K562 (cell line): ENCODE data around the gene CCDC13.

Experiments used
- CHD1 ChIP-seq: fragments of 200-600 bp; sonication (generic); IDR thresholded peaks from one replicate; pipeline ENCODE4 v1.6.1; 2012; ENCODE audit warnings: mild to moderate bottlenecking, moderate library complexity, low read length, inconsistent platforms
- CTCF ChIP-seq, 3 experiments: IDR thresholded peaks in 2 of 3; conservative IDR thresholded peaks in 1 of 3; 2 replicates each; pipeline ENCODE4 v1.5.1; 2011 to 2012; ENCODE audit warnings: low read length in 3 of 3, mild to moderate bottlenecking in 3 of 3, control low read depth in 2 of 3, improper control_type of control experiment in 1 of 3, inconsistent platforms in 1 of 3, low read depth in 1 of 3, mixed read lengths in 1 of 3, moderate library complexity in 1 of 3; ENCODE audit not compliant: insufficient read depth in 2 of 3
- ELF1 ChIP-seq: fragments of 200-800 bp; sonication (Bioruptor generic); IDR thresholded peaks from 2 replicates; pipeline ENCODE4 v1.6.1; 2016; ENCODE audit warnings: missing genetic modification characterization, missing compliant biosample characterization
- MBD1 ChIP-seq: fragments of 250-450 bp; sonication (Bioruptor Pico); IDR thresholded peaks from 2 replicates; pipeline ENCODE4 v1.8.0; 2022; ENCODE audit warnings: inconsistent platforms
- NR3C1 ChIP-seq: sonication (generic); formaldehyde crosslinking; IDR thresholded peaks from 2 replicates; pipeline ENCODE4 v1.8.1; 2022; ENCODE audit warnings: missing genetic modification reagents
- POLR2A ChIP-seq: fragments of 450-650 bp; conservative IDR thresholded peaks from 2 replicates; pipeline ENCODE4 v1.6.1; 2016
- RFX5 ChIP-seq: IDR thresholded peaks from 2 replicates; pipeline ENCODE4 v1.6.1; 2011; ENCODE audit warnings: low read depth, mild to moderate bottlenecking, improper control_type of control experiment, low read length
- U2AF1 ChIP-seq: fragments of 200-400 bp; formaldehyde crosslinking; optimal IDR thresholded peaks from 2 replicates; pipeline ENCODE3; 2017; ENCODE audit warnings: mild to moderate bottlenecking, low read depth, low read length, moderate library complexity
- ZKSCAN3 ChIP-seq: fragments of 250-450 bp; sonication (Bioruptor Pico); IDR thresholded peaks from 2 replicates; pipeline ENCODE4 v1.4.0; 2020

- TF ChIP-seq POLR2A (no peak), NR3C1 (CRISPR knock-in tag) (no peak), MBD1 (CRISPR knock-in tag) (no peak), RFX5 (no peak), ELF1 (tag) (no peak), U2AF1 (no peak), CTCF (IDR thresholded peaks at IDR 0.05 in 2 of 3, conservative IDR thresholded peaks at IDR 0.05 in 1 of 3; ENCODE audit: insufficient read depth in 2 of 3, low read depth in 1 of 3, low read length in 3 of 3) (no peak), ZKSCAN3 (CRISPR knock-in tag) (no peak), CHD1 (no peak)
These were observed 45.0 kb downstream of the CCDC13 start for GRCh38 chr3:42728056-42728455.
